Measurements from ENCODE around the gene VPS37C. TPM values are rescaled to one million over a fixed set of nuclear protein-coding genes. Genes with fewer than 3 reads are reported as not detected.

Gene VPS37C
- total RNA-seq, 2 donors from 2014 or later, result 12.9 to 28.8 TPM

DNA sequence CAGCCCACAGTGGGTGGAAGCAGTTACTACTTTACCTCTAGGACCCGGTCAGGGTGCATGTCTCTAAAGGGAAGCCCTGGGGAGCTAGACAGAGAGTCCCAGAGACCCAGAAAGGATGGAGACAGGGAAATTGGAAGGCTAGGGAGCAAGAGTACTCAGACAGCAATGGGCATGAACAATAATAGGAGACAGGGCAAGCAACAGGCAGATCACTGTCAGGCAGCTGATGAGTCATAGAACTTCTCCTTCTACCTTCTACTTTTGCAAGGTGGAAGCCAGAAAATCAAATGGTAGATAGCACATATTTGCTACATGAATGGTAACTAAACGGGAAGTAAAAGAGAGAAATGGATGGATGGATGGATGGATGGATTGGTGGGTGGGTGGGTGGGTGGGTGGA, 39.3 kb downstream of the VPS37C start:
- H3K27ac ChIP-seq, result no peak overlapping the region
- H3K4me1 ChIP-seq, result peaks cover 0 to 25% of the 10 kb centered on the region in 2 donors
- H3K9me3 ChIP-seq, result no peaks in the 10 kb centered on the region
- H3K27me3 ChIP-seq, result no peaks in the 10 kb centered on the region
- no peaks in the 10 kb centered on the region for H3K36me3 ChIP-seq
- TF ChIP-seq, protein P1, sequence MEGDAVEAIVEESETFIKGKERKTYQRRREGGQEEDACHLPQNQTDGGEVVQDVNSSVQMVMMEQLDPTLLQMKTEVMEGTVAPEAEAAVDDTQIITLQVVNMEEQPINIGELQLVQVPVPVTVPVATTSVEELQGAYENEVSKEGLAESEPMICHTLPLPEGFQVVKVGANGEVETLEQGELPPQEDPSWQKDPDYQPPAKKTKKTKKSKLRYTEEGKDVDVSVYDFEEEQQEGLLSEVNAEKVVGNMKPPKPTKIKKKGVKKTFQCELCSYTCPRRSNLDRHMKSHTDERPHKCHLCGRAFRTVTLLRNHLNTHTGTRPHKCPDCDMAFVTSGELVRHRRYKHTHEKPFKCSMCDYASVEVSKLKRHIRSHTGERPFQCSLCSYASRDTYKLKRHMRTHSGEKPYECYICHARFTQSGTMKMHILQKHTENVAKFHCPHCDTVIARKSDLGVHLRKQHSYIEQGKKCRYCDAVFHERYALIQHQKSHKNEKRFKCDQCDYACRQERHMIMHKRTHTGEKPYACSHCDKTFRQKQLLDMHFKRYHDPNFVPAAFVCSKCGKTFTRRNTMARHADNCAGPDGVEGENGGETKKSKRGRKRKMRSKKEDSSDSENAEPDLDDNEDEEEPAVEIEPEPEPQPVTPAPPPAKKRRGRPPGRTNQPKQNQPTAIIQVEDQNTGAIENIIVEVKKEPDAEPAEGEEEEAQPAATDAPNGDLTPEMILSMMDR (IDR thresholded peaks at IDR 0.05), result no peak
- no peak for DNase-seq (ENCODE audit: low spot score)
- H3K4me3 ChIP-seq, result no peak overlapping the region

DNA sequence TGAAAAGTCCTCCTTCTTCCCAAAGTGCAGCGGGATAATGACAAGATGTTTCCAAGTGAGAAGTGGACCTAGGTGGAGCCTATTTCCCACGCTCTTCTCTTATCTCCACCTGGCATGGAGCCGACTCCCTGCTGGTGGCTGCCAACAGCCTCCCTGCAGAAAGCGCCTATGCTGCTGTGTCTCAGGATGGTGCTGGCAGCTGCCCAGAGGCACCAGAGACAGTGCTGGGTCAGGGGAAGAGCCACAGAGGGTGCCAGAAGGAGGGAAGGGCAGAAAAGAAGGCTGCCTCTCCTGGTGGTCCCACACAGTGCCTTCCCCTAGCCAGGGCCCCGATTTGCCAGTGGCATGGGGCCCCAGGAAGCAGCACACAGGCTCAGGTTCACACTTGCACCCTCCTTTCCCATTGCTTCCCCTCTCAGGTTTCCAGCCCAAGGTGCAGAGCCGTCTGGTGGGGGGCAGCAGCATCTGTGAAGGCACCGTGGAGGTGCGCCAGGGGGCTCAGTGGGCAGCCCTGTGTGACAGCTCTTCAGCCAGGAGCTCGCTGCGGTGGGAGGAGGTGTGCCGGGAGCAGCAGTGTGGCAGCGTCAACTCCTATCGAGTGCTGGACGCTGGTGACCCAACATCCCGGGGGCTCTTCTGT, 39.9 kb downstream of the VPS37C start:
- Histone ChIP-seq H3K27me3 (no peaks in the 10 kb centered on the region), H3K36me3 (no peaks in the 10 kb centered on the region), H3K4me3 (no peak overlapping the region), H3K4me1 (peaks cover 0 to 21% of the 10 kb centered on the region in 2 donors), H3K27ac (no peak overlapping the region), H3K9me3 (no peaks in the 10 kb centered on the region)
- TF ChIP-seq, protein P1 (IDR thresholded peaks at IDR 0.05), result no peak
- DNase-seq (ENCODE audit: low spot score), result no peak

DNA sequence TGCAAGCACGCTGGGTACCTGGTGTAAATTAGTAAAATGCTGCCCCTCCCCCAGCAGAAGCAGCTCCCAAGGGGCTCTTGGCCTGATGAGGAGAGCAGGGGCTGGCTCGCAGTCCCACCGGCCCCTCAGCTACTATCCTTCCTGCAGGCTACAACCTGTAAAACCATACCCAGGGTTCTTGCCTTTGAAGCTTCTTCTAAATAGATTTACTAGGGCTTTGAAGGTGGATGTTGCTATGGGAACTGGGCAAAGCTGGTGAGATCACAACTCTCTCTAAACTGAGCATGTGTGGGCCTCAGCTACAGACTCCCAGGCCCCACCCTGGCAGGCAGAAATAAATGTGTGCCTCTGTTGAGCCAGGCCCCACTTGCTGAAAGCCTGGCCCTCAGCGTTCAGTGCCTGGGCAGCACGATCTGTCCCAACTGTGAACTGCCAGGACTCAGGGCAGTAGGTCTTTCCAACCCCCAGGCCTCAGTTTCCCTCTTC, 40.5 kb downstream of the VPS37C start:
- H3K4me3 ChIP-seq, result no peak overlapping the region
- H3K4me1 ChIP-seq, result peaks cover 0 to 15% of the 10 kb centered on the region in 2 donors
- no peaks in the 10 kb centered on the region for H3K9me3 ChIP-seq
- TF ChIP-seq, protein P1 (IDR thresholded peaks at IDR 0.05), result no peak
- no peak overlapping the region for H3K27ac ChIP-seq
- H3K36me3 ChIP-seq, result no peaks in the 10 kb centered on the region
- no peak for DNase-seq (ENCODE audit: low spot score)
- no peaks in the 10 kb centered on the region for H3K27me3 ChIP-seq

DNA sequence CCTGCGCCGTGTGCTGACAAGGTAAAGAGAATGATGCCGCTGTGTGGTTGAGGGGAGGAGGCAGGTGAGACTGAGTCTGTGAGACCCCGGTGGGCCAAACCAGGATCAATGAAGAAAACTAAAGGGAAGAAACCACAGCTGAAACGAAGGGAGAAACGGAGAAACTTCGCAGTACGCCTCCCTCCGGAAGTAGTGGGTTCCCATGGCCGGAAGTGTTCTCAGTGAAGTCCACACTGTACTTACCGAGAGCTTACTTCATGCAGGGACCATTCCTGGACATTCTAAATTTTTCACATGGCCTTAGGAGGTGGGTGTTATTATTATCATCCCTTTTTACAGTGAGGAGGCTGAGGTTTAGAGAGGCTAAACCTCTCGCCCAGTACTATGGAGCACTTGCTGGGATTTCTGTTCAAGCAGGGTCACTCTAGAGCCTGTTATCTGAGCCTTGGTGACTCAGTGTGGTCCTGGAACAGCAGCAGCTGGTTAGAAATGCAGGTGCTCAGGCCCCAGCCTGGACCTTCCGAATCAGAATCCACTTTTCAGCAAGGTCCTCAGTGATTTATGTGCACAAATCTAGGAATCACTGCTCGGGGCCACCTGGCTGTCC, 41.0 kb downstream of the VPS37C start:
- Histone ChIP-seq H3K9me3 (no peaks in the 10 kb centered on the region), H3K36me3 (no peaks in the 10 kb centered on the region), H3K4me1 (peaks cover 0 to 15% of the 10 kb centered on the region in 2 donors), H3K4me3 (no peak overlapping the region), H3K27me3 (no peaks in the 10 kb centered on the region), H3K27ac (no peak overlapping the region)
- DNase-seq (ENCODE audit: low spot score), result no peak
- TF ChIP-seq, protein P1 (IDR thresholded peaks at IDR 0.05), result no peak

DNA sequence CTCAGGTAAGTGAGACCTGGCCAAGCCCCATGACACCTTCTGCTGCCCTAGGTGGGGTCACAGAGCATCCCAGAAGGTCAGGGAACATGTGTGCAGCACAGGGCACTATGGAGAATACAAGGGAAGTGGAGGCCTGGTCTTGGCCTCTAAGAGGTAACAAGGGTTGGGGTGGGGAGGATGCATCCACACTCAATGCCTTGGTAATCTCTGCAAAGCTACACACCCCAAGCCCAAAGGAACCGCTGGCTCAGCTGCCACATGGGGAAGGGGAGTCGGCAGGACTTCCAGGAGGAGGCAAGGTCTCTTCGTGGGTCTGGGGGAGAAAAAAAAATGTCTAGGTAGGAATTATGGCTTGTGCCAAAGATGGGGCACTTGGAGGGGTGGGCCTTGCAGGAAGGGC, 41.7 kb downstream of the VPS37C start:
- no peak for DNase-seq (ENCODE audit: low spot score)
- H3K27me3 ChIP-seq, result no peaks in the 10 kb centered on the region
- no peaks in the 10 kb centered on the region for H3K36me3 ChIP-seq
- peaks cover 0 to 15% of the 10 kb centered on the region in 2 donors for H3K4me1 ChIP-seq
- H3K9me3 ChIP-seq, result no peaks in the 10 kb centered on the region
- no peak overlapping the region for H3K4me3 ChIP-seq
- TF ChIP-seq, protein P1 (IDR thresholded peaks at IDR 0.05), result no peak
- H3K27ac ChIP-seq, result no peak overlapping the region

Data from right atrium auricular region (tissue), 2 donors.